ENCODE results near the gene SYNJ2. TPM values are rescaled to one million over a fixed set of nuclear protein-coding genes. Genes with fewer than 3 reads are reported as not detected.

Gene SYNJ2
- total RNA-seq, 1 experiment from 2014 or later: 70.0 TPM

- POLR2A ChIA-PET: no interaction called here
- in situ Hi-C loops (cut with HindIII; ENCODE audit: low pct_unique_long_range_greater_than_20kb, low sequenced_read_pairs): no loop called here
- no TSS peak for BruUV-seq (replicated peaks)
These were observed 161.1 kb downstream of the SYNJ2 start for GRCh38 chr6:158142789-158143188.

GRCh38 chr6:158143700-158144099, 162.0 kb downstream of the SYNJ2 start:
- CTCF ChIA-PET: no interaction called here

More at GRCh38 chr6:158142789-158143188, 161.1 kb downstream of the SYNJ2 start:
- TF ChIP-seq POLR2AphosphoS5 (IDR thresholded peaks at IDR 0.05; ENCODE audit: low read depth, low read length) (no peak), CTCF (IDR thresholded peaks at IDR 0.05) (no peak), REST (IDR thresholded peaks at IDR 0.05; ENCODE audit: insufficient read depth in 1 of 2, low read depth in 2 of 2, low read length in 1 of 2) (no peak), SIN3A (IDR thresholded peaks at IDR 0.05; ENCODE audit: borderline replicate concordance, insufficient read depth, low read depth, low read length) (no peak), TCF7L2 (IDR thresholded peaks at IDR 0.05; ENCODE audit: low read depth, low read length) (no peak)
- Histone ChIP-seq H3K27ac (ENCODE audit: low read length) (no peak overlapping the region), H3K27me3 (ENCODE audit: control insufficient read depth, insufficient read depth, low read length) (no peaks in the 10 kb centered on the region), H3K4me3 (ENCODE audit: low read depth in 2 of 2, low read length in 2 of 2) (no peak overlapping the region), H3K4me1 (ENCODE audit: control insufficient read depth, insufficient read depth, low read length) (no peaks in the 10 kb centered on the region), H3K36me3 (ENCODE audit: control insufficient read depth, insufficient read depth, low read length) (no peaks in the 10 kb centered on the region), H3K9me3 (ENCODE audit: control insufficient read depth, insufficient read depth, low read depth, low read length) (no peaks in the 10 kb centered on the region)
- no peak for ATAC-seq
- CTCF ChIA-PET: no interaction called here
- peak; percentile 61 for DNase-seq (ENCODE audit: low read depth, low spot score)
- intact Hi-C loops (cut with micrococcal nuclease; ENCODE audit: unreplicated experiment): no loop called here

More at GRCh38 chr6:158143700-158144099, 162.0 kb downstream of the SYNJ2 start:
- intact Hi-C loops (cut with micrococcal nuclease; ENCODE audit: unreplicated experiment): no loop called here
- H3K36me3 ChIP-seq (ENCODE audit: control insufficient read depth, insufficient read depth, low read length): no peaks in the 10 kb centered on the region
- H3K4me1 ChIP-seq (ENCODE audit: control insufficient read depth, insufficient read depth, low read length): no peaks in the 10 kb centered on the region
- no peaks in the 10 kb centered on the region for H3K27me3 ChIP-seq (ENCODE audit: control insufficient read depth, insufficient read depth, low read length)
- no peaks in the 10 kb centered on the region for H3K9me3 ChIP-seq (ENCODE audit: control insufficient read depth, insufficient read depth, low read depth, low read length)
- H3K27ac ChIP-seq (ENCODE audit: low read length): no peak overlapping the region
- POLR2A ChIA-PET: no interaction called here
- TF ChIP-seq SIN3A (IDR thresholded peaks at IDR 0.05; ENCODE audit: borderline replicate concordance, insufficient read depth, low read depth, low read length) (no peak), TCF7L2 (IDR thresholded peaks at IDR 0.05; ENCODE audit: low read depth, low read length) (no peak), POLR2AphosphoS5 (IDR thresholded peaks at IDR 0.05; ENCODE audit: low read depth, low read length) (no peak), REST (IDR thresholded peaks at IDR 0.05; ENCODE audit: insufficient read depth in 1 of 2, low read depth in 2 of 2, low read length in 1 of 2) (no peak), CTCF (IDR thresholded peaks at IDR 0.05) (no peak; the same call in 1 of the 2 replicates)
- no peak for ATAC-seq
- DNase-seq (ENCODE audit: low read depth, low spot score): no peak
- BruUV-seq (replicated peaks): no TSS peak
- in situ Hi-C loops (cut with HindIII; ENCODE audit: low pct_unique_long_range_greater_than_20kb, low sequenced_read_pairs): no loop called here
- H3K4me3 ChIP-seq (ENCODE audit: low read depth in 2 of 2, low read length in 2 of 2): no peak overlapping the region
